ENCODE data around the gene TP53I13.

TP53I13 gene

GRCh38 chr17:29594519-29595090 is 26.1 kb downstream of the TP53I13 start:
- peak; percentile 14 for DNase-seq

- DNase-seq, result peak; percentile 4
Observed at GRCh38 chr17:29595107-29595942, 26.8 kb downstream of the TP53I13 start.

GRCh38 chr17:29595943-29596774 is 27.7 kb downstream of the TP53I13 start:
- no peak for DNase-seq

GRCh38 chr17:29596811-29597210 is 28.3 kb downstream of the TP53I13 start:
- no peak for DNase-seq

GRCh38 chr17:29597361-29598172 is 29.1 kb downstream of the TP53I13 start:
- DNase-seq, result peak; percentile 56

GRCh38 chr17:29603109-29603674 is 34.7 kb downstream of the TP53I13 start:
- DNase-seq, result no peak

GRCh38 chr17:29607557-29608195 is 39.2 kb downstream of the TP53I13 start:
- no peak for DNase-seq

GRCh38 chr17:29608986-29609385 is 40.5 kb downstream of the TP53I13 start:
- DNase-seq, result no peak

- DNase-seq, result no peak
Observed at GRCh38 chr17:29610395-29610794, 41.9 kb downstream of the TP53I13 start.

- DNase-seq, result no peak
Observed at GRCh38 chr17:29611351-29612093, 43.0 kb downstream of the TP53I13 start.

GRCh38 chr17:29612094-29612403 is 43.5 kb downstream of the TP53I13 start:
- DNase-seq, result no peak

GRCh38 chr17:29612404-29613280 is 44.1 kb downstream of the TP53I13 start:
- peak; percentile 61 for DNase-seq

- DNase-seq, result peak; percentile 97
Observed at GRCh38 chr17:29613352-29613837, 44.9 kb downstream of the TP53I13 start.

GRCh38 chr17:29613856-29614255 is 45.4 kb downstream of the TP53I13 start:
- DNase-seq, result no peak

GRCh38 chr17:29614349-29615047 is 46.0 kb downstream of the TP53I13 start:
- DNase-seq, result peak; percentile 55

GRCh38 chr17:29615048-29615385 is 46.5 kb downstream of the TP53I13 start:
- DNase-seq, result no peak

GRCh38 chr17:29615492-29616299 is 47.2 kb downstream of the TP53I13 start:
- peak; percentile 88 for DNase-seq

GRCh38 chr17:29616300-29617048 is 48.0 kb downstream of the TP53I13 start:
- peak; percentile 44 for DNase-seq

Data from retina (tissue), 1 donor.